Left ventricle myocardium superior (tissue), 1 donor: Measurements from ENCODE around the gene CLDN7. TPM values are rescaled to one million over a fixed set of nuclear protein-coding genes. Genes with fewer than 3 reads are reported as not detected.

Source experiments
- ATAC-seq: fragments of 200-7000 bp; cut with Tn5 transposase; one replicate; pipeline ENCODE4 v1.9.1; 2020; ENCODE audit warnings: mild to moderate bottlenecking, moderate library complexity
- DNase-seq: peaks from one replicate; pipeline ENCODE4 v3.0.0-alpha.2; 2020
- intact Hi-C: fragments of 100-400 bp; cut with micrococcal nuclease; formaldehyde crosslinking; loops from one replicate; pipeline ENCODE4 v1.11.0; 2022
- long read RNA-seq: library from polyadenylated mRNA; unstranded; transcript quantifications from one replicate; pipeline ENCODE4 v2.0.0, GENCODE V29; 2021
- total RNA-seq: library from RNA; stranded (reverse); fragmentation: NEBNext Ultra II Directional; extraction: Animal tissue kit (Norgen Biotek cat#: 25700); gene quantifications from one replicate; pipeline ENCODE4 v1.2.1, GENCODE V29; 2021
- donor health status: DM: no; HTN: yes; CAD: no; lungs with severe emphysema.

CLDN7 gene
- total RNA-seq: 1.8 TPM
- long read RNA-seq, partial matches to known transcripts: 0 of 2 reads
- long read RNA-seq, other reads (novel, unspliced or antisense): 0 of 2 reads

DNA sequence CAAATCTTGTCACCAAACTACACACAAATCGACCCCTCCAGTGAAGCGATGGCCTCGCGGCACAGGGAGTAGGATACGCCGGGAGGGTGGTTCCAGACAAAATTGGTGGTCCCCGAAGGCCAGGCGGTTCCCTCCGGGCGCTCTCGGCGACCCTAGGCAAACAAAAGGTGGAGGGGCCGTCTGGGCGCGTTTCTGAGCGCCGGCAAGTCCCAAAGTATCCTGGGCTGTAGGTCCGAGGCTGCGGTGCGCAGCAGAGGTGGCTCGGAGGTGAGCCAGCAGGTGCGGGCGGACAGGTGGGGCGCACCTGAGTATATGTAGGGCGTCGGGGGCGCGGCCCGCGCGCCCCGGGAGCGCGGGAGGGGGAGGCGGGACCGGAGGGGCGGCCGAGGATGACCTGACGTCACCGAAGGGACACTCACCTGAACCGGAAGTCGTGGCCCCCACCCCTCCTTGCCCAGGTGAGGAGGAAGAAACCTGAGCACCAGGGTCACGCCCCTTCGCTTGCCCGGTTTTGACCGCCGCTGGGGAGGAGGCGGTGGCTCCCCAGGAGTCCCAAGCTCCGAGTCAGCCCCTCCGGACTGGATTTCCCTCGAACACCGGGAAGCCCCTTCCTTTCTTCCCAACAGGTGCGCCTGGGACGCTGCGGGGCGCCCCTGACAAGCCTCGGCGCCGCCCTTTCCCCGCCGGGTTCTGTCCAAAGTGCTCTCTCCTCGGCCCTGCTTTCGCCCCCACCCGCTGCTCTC lies at the start of gene CLDN7:
TSS of gene CLDN7 (minus strand) at position 287 of the 743 bp plus-strand sequence. CDS start 435 bp downstream, outside the sequence.
- intact Hi-C loops: no loop called here
- no peak for ATAC-seq
- no peak for DNase-seq

GRCh38 chr17:7311110-7311705 lies 48.9 kb upstream of the CLDN7 start:
- ATAC-seq (no peak), DNase-seq (no peak)
- intact Hi-C loops: no loop called here

GRCh38 chr17:7309628-7310027 lies 47.4 kb upstream of the CLDN7 start:
- DNase-seq (no peak), ATAC-seq (no peak)
- intact Hi-C loops: no loop called here

- ATAC-seq (peak; percentile 16), DNase-seq (peak; percentile 61)
- intact Hi-C loops: no loop called here
Measured at GRCh38 chr17:7308625-7309433, 46.6 kb upstream of the CLDN7 start.

DNA sequence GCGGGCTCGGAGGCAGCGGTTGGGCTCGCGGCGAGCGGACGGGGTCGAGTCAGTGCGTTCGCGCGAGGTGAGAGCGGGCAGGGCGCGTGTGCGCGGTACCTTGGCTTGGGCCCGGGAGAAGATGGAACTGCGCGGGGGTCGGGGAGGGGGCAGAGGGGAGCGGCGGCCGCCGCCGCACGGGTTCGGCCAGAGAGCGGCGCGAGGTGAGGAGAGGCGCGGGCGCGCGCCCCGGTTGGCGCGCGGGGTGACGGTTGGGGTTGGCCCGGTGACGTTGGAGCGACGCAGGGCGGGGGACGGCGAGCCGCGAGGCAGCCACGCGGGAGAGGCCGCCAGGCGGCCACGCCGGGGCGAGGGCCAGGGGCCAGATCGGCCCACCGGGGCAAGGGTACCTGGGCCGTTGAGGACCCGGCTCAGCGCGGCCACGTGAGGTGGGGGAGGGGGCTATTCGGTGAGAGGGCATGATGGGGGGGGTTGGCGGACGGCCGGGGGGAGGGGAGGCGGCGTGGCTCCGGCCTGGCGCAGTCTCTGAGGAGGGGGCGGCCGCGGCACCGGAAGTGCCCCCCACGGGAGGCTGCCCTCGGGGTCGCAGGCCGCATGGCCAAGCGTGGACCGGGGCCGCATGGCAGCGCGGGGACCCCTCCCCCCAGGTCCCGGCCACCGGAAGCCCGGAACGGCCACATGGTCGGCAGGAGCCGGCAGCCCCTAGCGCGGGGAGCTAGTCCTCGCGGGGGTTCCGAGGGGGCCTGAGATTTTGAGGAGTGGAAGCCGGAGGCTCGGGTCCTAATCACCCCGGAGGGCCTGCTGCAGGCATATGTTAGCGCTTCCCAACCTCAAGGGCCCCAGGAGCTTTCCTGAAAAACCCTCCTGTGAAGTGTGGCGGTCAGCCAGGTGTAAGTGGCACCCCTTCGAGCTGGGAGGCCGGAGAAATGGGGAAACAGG lies 45.7 kb upstream of the CLDN7 start:
- ATAC-seq: peak; percentile 20
- DNase-seq: peak; percentile 74
- intact Hi-C loops: no loop called here

DNA sequence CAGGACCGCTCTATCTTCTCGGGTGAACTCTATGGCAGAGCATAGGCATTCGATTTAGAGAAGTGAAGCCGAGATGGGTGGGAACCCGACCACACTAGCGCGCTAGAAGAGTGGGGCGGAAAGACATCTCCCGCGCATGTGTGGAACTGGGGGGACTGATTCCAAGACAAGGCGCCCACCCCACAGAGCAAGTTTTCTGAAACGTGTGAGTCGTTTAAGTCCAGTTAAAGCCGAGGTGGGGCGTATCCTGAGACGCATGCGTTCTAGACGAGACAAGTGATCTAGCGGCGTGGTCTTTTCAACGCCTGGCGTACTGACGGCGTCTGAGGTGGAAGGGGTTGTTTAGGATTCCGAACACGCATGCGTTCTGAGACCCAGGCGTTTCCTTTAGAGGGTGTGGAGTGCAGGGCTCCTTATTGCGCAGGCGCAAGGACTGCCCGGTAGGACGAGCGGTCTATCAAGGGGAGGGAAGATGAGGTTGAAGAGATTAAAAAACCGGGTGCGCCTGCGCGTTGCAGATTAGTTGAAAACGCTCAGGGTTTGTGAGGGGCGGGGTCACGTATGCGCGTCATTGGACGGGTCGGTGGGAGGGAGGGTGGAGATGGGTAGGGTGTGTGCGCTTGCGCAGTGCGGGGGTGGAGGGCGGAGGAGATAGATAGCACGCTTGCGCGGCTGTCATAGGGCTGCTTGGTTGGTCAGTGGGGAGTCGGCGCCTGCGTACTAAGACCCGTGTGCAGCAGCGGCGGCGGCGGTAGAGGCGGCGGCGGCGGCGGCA lies 44.8 kb upstream of the CLDN7 start, which contains the start of gene EIF5A:
TSS of gene EIF5A (plus strand) at position 718 of the 775 bp plus-strand sequence. CDS start 2,008 bp downstream, outside the sequence.
- peak; percentile 100 for DNase-seq
- intact Hi-C loops: no loop called here
- ATAC-seq: peak; percentile 93

- no peak for DNase-seq
- intact Hi-C loops: no loop called here
- no peak for ATAC-seq
Measured at GRCh38 chr17:7304179-7304578, 41.9 kb upstream of the CLDN7 start.

DNA sequence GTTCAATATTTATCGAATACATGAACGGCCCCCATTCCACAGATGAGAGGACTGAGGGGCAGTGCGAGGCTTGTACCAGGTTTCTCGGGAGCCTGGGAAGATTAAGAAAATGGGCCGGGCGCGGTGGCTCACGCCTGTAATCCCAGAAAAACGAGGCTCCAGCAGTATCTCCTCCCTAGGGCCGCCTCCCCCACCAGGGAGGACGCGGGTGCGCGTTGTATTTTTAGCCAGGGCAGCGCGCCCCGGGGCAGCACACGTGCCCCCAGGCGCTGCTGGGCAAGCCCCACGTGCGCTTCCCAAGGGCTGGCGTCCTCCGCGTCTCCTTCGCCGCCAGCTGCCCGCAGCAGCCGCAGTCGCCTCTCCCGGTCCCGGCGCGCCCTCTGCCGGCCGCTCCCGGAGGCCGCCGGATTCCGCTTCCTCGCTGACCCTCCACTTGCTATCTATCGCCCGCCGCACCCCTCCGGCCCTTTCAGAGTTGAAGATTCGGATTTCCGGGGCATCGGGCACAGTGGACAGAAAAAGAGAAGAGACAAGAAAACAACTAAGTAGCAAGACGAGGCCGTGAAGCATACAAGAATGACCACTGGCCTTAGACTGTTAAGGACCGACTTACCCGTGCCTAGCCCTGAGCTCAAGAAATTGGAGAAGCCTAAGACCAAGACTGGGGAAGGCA lies 34.0 kb upstream of the CLDN7 start:
- DNase-seq (peak; percentile 93), ATAC-seq (peak; percentile 88)
- intact Hi-C loops: loop anchor here (2.0 kb wide), 1 partner anchor 16 kb away; the partner anchor contains the start of gene SLC2A4

DNA sequence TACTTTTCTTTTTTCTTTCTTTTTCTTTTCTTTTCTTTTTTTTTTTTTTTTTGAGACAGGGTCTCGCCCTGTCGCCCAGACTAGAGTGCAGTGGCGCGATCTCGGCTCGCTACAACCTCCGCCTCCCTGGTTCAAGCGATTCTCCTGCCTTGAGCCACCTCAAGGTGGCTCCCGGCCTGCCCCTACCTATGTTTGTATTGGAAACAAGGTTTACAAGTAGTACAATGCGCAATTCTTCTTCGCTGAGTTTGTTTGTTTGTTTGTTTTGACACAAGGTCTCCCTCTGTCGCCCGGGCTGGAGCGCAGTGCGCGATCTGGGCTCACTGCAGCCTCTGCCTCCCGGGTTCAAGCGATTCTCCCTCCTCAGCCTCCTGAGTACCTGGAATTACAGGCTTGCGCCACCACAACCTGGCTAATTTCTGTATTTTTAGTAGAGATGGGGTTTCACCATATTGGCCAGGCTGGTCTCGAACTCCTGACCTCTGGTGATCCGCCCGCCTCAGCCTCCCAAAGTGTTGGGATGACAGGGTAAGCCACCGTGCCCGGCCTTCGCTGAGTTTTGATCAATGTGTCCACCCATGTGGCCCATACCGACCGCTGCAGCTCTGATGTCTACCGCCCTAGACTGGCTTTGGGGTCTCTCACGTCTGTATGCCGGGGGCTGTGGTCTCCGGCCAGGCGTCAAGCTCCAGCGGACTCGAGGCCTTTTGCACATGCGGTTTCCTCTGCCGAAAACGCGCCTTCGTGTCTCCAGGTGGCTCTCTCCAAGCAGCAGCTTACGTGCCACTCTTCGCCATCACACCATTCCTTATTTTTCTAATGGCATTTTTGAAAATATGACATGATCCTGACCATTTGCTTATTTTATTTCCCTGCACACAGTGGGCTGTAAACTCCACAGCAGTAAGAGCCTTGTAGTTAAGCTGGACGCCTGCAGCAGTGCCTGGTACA lies 33.2 kb upstream of the CLDN7 start:
- no peak for DNase-seq
- no peak for ATAC-seq
- intact Hi-C loops: loop anchor here (2.0 kb wide), 1 partner anchor 15 kb away; the partner anchor contains the start of gene SLC2A4

- intact Hi-C loops: no loop called here
- peak; percentile 36 for ATAC-seq
- peak; percentile 83 for DNase-seq
Measured at GRCh38 chr17:7294614-7295153, 32.4 kb upstream of the CLDN7 start, which contains the start of gene YBX2. TSS of gene YBX2 (minus strand) at chr17:7294639. CDS start at chr17:7294500, 139 bp downstream.

GRCh38 chr17:7293816-7294613 lies 31.7 kb upstream of the CLDN7 start:
- intact Hi-C loops: no loop called here
- DNase-seq (peak; percentile 52), ATAC-seq (no peak)

DNA sequence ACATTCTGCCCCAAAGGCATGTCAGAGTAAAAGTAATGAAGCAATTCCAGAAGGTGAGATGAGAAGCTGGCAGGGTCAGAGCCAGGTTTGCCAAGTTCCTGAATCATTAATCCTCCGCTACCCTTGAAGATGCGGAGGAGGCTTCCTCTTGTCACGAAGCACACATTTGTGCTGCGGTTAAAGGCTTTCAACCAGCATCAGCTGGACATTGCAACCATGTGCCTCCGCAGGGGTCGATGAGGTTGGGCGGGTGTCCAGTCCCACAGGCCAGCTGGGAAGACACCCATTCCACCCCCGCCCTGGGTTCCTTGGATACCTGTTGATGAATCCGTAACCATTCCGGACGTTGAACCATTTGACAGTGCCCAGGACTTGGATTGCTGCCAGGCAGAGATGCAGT lies 30.9 kb upstream of the CLDN7 start:
- ATAC-seq: no peak
- intact Hi-C loops: no loop called here
- no peak for DNase-seq

DNA sequence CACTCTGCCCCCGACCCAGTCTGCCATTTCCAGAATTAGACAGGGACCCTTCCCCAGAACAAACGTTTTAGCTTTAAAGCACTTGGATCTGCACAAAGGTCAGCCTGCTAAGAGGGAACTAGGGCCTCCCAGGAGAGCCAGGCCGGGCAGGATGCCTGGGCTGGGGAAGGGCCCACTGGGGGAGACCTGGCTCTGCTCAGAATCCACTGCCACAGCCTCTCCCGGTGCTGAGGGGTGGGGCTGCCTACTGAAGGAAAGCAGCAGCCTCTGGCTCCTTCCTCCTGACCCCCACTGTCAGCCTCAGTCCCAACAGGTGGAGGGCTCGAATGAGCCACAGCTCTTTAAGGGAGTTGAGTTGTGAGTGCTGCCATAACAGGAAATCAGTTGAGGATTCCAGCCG lies 30.5 kb upstream of the CLDN7 start:
- no peak for ATAC-seq
- DNase-seq: peak; percentile 48
- intact Hi-C loops: no loop called here

- intact Hi-C loops: no loop called here
- DNase-seq (no peak), ATAC-seq (no peak)
Measured at GRCh38 chr17:7292194-7292593, 29.9 kb upstream of the CLDN7 start.

- intact Hi-C loops: no loop called here
- no peak for ATAC-seq
- no peak for DNase-seq
Measured at GRCh38 chr17:7290685-7291084, 28.4 kb upstream of the CLDN7 start.
